ENCODE results near the gene DDR2.

The DDR2 gene

DNA sequence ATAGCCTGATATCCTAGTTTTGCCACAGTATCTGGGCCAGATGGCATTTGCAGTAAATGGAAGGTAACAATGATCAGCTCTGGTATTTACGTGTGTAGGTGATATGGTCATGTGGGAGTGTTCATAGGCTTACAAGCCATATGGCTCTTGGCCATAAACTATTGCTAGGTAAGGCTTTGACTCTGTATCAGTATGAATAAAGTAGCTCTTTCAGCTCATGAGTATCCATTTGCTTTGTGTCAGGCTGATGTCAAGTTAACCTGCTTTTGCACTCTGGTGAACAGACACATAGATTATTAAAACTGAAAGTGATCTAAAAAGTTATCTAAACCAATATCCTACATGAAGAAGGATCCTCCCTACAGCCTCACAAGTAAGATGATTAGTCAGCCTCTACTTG, 69.0 kb downstream of the DDR2 start:
- no peak overlapping the region for H3K4me3 ChIP-seq (ENCODE audit: low read depth, low read length)
- TF ChIP-seq, protein P1, sequence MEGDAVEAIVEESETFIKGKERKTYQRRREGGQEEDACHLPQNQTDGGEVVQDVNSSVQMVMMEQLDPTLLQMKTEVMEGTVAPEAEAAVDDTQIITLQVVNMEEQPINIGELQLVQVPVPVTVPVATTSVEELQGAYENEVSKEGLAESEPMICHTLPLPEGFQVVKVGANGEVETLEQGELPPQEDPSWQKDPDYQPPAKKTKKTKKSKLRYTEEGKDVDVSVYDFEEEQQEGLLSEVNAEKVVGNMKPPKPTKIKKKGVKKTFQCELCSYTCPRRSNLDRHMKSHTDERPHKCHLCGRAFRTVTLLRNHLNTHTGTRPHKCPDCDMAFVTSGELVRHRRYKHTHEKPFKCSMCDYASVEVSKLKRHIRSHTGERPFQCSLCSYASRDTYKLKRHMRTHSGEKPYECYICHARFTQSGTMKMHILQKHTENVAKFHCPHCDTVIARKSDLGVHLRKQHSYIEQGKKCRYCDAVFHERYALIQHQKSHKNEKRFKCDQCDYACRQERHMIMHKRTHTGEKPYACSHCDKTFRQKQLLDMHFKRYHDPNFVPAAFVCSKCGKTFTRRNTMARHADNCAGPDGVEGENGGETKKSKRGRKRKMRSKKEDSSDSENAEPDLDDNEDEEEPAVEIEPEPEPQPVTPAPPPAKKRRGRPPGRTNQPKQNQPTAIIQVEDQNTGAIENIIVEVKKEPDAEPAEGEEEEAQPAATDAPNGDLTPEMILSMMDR (IDR thresholded peaks at IDR 0.05; ENCODE audit: insufficient read depth, low read depth, low read length, missing control alignments) = no peak
- peak; percentile 47 for DNase-seq (ENCODE audit: low read depth)

GRCh38 chr1:162702628-162703027, 70.4 kb downstream of the DDR2 start:
- TF ChIP-seq, protein P1 (IDR thresholded peaks at IDR 0.05; ENCODE audit: insufficient read depth, low read depth, low read length, missing control alignments) = no peak
- H3K4me3 ChIP-seq (ENCODE audit: low read depth, low read length) = no peak overlapping the region
- DNase-seq (ENCODE audit: low read depth) = no peak

GRCh38 chr1:162703708-162704107, 71.4 kb downstream of the DDR2 start:
- H3K4me3 ChIP-seq (ENCODE audit: low read depth, low read length) = no peak overlapping the region
- no peak for DNase-seq (ENCODE audit: low read depth)
- TF ChIP-seq, protein P1 (IDR thresholded peaks at IDR 0.05; ENCODE audit: insufficient read depth, low read depth, low read length, missing control alignments) = no peak

GRCh38 chr1:162704673-162705424, 72.6 kb downstream of the DDR2 start:
- TF ChIP-seq, protein P1 (IDR thresholded peaks at IDR 0.05; ENCODE audit: insufficient read depth, low read depth, low read length, missing control alignments) = no peak
- no peak overlapping the region for H3K4me3 ChIP-seq (ENCODE audit: low read depth, low read length)
- DNase-seq (ENCODE audit: low read depth) = peak; percentile 45

DNA sequence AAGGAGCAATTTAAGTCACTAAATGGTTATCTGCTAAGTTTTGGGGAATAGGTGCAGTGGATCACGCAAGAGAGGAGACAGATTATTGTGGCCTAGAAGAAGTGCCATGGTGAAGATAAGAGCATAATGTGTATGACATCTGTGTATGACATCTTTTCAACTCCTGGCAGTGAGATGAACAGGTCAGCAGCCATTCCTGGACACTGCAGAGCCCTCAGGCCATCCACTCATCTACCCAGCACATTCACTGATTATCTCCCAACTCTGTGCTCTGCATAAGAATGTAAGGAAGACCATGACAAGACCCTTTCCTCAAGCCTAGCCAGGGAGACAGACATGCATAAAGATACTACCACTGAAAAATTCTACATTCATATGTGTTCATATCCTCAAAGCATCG, 73.7 kb downstream of the DDR2 start:
- TF ChIP-seq, protein P1 (IDR thresholded peaks at IDR 0.05; ENCODE audit: insufficient read depth, low read depth, low read length, missing control alignments) = no peak

DNA sequence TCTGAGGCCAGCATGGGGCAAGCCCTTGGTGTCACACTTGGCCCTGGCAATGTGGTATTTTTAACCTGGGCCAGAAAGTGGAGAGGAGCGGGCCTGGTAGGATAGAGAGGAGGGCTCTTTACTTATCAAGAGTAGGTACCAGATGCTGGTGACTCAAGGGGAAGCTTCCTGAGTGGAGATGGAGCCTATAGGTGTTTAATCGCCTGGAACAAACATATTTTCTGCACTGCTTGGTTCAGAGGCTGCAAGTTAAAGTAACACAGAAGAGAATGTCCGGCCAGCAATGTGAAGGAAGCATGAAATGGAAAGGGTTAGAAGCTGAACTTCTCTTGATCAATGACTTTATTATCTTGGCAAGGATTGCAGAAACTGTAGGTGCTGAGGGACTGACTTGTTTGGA, 74.3 kb downstream of the DDR2 start:
- no peak for DNase-seq (ENCODE audit: low read depth)
- H3K4me3 ChIP-seq (ENCODE audit: low read depth, low read length) = no peak overlapping the region
- TF ChIP-seq, protein P1 (IDR thresholded peaks at IDR 0.05; ENCODE audit: insufficient read depth, low read depth, low read length, missing control alignments) = no peak

More for the DNA sequence above, 73.7 kb downstream of the DDR2 start:
- no peak for DNase-seq (ENCODE audit: low read depth)
- H3K4me3 ChIP-seq (ENCODE audit: low read depth, low read length) = no peak overlapping the region

GRCh38 chr1:162708286-162708685, 76.0 kb downstream of the DDR2 start:
- TF ChIP-seq, protein P1 (IDR thresholded peaks at IDR 0.05; ENCODE audit: insufficient read depth, low read depth, low read length, missing control alignments) = no peak
- no peak for DNase-seq (ENCODE audit: low read depth)
- H3K4me3 ChIP-seq (ENCODE audit: low read depth, low read length) = no peak overlapping the region
